ENCODE measurements around the gene RNF123.
A peak's percentile ranks its signal among the peaks of the same experiment; 100 is the strongest.
"Not testable (repeated sequence)": the region's sequence is repeated elsewhere in the genome, so short reads cannot be mapped to it uniquely, and the experiment has no call there.

Gene RNF123

DNA sequence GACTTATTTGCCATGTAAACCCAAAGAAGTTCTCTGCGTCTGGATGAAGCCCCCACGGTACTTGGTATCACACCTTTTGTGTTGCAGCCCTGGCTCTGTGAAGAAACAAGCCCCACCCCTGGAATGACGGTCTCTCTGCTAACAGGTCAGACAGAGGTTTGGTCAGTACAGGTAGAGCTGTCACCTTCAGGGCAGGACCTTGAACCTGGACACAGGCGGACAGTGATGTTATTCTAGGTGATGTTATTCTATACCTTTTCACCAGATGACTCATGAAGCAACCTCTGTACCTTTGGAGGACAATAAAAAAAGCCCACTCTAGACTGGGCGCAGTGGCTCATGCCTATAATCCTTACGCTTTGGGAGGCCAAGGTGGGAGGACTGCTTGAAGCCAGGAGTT, 45.4 kb downstream of the RNF123 start:
- no peak overlapping the region for H3K4me3 ChIP-seq (ENCODE audit: low read length)
- no peak for DNase-seq (ENCODE audit: low read depth)
- no peak for TF ChIP-seq CTCF (conservative IDR thresholded peaks at IDR 0.05; ENCODE audit: low read length)

DNA sequence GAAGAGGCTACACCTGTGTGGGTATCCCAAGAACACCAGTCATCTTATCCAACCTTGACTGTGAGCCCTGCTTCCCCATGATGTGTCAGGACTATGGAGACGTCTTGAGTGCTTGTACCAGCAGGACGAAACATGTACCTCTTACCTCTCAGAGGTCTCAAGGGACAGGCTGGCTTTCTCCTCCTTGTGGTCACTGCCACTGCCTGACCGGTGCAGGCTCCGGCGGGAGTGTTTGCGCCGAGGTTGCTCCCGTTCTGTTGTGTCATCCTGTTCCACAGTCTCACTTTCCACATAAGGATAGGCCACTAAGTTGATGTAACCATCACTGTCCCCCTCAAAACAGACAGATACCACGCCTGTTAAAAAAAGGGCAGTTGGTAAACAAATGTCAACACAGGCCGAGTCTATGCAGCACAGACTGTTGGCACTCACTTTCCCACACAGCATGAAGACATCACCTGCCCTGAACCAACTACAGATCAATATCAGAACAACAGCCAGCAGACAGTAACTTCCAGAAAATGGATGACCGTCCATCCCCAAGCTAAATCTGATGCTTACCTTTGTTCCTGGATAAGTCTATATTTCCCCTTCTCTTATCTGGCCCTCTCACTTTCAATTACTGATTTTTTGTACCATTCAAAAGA, 48.8 kb downstream of the RNF123 start:
- H3K4me3 ChIP-seq (ENCODE audit: low read length): no peak overlapping the region
- DNase-seq (ENCODE audit: low read depth): no peak
- no peak for TF ChIP-seq CTCF (conservative IDR thresholded peaks at IDR 0.05; ENCODE audit: low read length)

DNA sequence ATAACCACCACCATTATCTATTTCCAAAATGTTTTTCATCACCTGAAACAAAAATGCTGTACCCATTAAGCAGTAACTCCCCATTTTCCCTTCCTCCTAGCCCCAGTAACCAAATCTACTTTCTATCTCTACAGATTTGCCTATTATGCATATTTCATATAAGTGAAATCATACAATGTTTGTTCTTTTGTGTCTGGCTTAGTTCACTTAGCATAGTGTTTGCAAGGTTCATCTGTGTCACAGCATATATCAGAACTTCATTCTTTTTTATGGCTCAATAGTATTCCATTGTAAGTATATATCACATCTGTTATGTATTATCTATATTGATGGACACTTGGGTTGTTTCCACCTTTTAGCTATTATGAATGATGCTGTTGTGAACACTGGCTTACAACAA, 51.1 kb downstream of the RNF123 start:
- H3K4me3 ChIP-seq (ENCODE audit: low read length): no peak overlapping the region
- no peak for TF ChIP-seq CTCF (conservative IDR thresholded peaks at IDR 0.05; ENCODE audit: low read length)
- DNase-seq (ENCODE audit: low read depth): no peak

DNA sequence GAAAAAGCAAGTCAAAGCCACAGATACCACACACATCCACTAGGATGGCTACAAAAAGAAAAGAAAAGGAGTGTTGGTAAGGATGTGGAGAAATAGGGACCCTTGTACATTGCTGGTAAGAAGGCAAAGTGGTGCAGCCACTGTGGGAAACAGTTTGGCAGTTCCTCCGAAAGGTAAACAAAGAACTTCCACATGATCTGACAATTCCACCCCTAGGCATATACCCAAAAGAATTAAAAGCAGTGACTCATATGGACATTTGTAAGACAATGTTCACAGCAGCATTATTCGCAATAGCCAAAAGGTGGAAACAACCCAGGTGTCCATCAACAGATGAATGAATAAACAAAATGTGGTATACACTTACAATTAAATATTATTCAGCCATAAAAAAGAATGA, 56.6 kb downstream of the RNF123 start:
- H3K4me3 ChIP-seq (ENCODE audit: low read length): no peak overlapping the region
- DNase-seq (ENCODE audit: low read depth): no peak
- TF ChIP-seq CTCF (conservative IDR thresholded peaks at IDR 0.05; ENCODE audit: low read length): no peak

DNA sequence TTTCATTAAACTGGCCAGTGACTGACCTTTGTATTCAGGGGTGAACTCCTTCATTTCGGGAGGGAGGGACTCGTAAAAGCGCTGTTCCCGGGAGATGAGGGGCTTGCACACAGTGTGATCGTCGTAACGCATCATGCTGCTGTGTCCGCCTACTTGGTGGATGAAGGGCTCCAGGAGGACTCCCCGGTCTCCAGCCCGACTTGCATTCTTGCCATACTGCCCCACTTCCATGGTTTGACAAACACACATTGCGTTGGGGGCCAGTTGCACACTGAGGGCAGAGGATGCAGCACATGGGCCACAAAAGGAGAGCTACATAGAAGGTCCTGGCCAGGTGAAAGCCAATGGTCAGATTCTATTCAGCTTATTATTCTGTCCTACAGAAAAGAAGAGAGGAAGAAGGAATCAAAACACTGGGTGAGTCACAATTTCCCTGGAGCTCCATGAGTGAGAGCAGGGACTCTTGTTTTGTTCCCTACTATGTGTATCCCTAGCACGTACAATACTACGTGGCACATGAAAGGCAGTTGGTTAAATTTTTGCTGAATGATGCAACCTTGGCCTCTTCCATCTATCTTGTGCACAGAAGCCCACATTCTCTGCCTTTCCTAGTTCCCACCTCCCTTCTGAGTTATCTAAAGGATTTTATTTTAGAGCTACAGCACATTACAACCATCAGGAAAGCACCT, 58.6 kb downstream of the RNF123 start:
- no peak overlapping the region for H3K4me3 ChIP-seq (ENCODE audit: low read length)
- peak; percentile 42 for DNase-seq (ENCODE audit: low read depth)
- no peak for TF ChIP-seq CTCF (conservative IDR thresholded peaks at IDR 0.05; ENCODE audit: low read length)

DNA sequence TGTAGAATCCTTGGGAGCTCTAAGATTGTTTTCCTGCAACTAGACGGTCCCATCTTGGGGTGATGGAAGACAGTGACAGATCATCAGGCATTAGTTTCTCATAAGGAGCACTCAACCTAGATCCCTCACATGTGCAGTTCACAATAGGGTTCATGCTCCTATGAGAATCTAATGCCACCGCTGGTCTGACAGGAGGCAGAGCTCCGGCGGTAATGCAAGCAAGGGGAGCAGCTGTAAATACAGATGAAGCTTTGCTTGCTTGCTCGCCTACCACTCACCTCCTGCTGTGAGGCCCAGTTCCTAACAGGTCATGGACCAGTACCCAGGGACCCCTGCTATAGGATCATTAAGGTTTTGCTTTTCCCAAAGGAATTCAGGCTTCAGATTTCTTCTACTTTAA, 59.5 kb downstream of the RNF123 start:
- H3K4me3 ChIP-seq (ENCODE audit: low read length); DNase-seq (ENCODE audit: low read depth): not testable (repeated sequence)

GRCh38 chr3:49750056-49750455, 60.7 kb downstream of the RNF123 start:
- no peak for DNase-seq (ENCODE audit: low read depth)
- TF ChIP-seq CTCF (conservative IDR thresholded peaks at IDR 0.05; ENCODE audit: low read length): no peak
- no peak overlapping the region for H3K4me3 ChIP-seq (ENCODE audit: low read length)
